SH-SY5Y (cell line): Measurements from ENCODE around the gene ENTPD1.

ENCODE experiments used
- GATA2 ChIP-seq: IDR thresholded peaks from 2 replicates; pipeline ENCODE4 v1.6.1; 2011; ENCODE audit warnings: mild to moderate bottlenecking, low read depth, low read length
- GATA3 ChIP-seq: IDR thresholded peaks from 2 replicates; pipeline ENCODE4 v1.6.1; 2011; ENCODE audit warnings: low read depth, mild to moderate bottlenecking, low read length, moderate library complexity

DNA sequence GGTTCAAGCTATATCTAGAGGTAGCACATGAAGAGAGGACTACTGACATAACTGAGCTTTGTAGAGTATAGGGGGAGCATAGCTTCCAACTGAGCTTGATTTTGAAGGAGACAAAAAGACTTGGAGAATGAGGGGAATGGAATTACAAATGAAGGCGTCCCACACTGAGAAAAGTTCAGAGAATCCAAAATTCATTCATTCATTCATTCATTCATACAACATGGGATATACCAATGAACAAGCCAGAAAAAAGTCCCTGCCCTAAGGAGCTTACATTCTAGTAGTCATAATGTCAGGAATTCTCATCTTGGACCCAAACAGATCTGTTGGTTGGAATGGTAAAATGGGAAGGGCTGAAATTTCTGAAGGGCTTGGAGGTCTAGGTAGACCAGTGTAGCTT, 62.0 kb downstream of the ENTPD1 start:
- TF ChIP-seq GATA3 (no peak), GATA2 (no peak)
